ENCODE data around the gene LSP1.

DNA sequence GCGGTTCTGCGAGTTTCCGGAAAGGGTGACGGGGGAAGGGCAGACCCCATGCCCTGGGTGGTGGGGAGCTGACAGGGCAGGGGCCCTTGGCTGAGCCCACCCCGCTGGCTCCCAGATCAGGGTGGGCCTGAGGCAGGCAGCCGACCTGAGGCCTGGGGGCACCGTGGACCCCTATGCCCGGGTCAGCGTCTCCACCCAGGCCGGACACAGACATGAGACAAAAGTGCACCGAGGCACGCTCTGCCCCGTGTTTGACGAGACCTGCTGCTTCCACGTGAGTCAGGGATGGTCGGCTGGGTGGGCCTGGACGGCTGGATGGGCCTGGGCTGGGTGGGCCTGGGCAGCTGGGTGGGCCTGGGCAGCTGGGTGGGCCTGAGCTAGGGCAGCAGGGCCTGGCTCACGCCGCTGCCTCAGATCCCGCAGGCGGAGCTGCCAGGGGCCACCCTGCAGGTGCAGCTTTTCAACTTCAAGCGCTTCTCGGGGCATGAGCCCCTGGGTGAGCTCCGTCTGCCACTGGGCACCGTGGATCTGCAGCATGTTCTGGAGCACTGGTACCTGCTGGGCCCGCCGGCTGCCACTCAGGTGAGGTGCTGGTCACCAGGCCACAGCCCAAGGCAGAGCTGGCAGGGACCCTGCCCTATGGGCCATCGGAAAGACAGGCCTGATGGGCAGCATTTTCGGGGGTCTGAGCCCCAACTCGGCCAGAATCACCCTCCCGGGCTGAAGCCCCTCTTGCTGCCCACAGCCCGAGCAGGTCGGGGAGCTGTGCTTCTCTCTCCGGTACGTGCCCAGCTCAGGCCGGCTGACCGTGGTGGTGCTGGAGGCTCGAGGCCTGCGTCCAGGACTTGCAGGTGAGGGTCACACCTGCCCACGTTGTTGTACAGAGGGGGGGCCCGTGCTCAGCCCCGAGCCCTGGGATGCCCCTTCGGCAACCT, 16.6 kb upstream of the LSP1 start:
- TF ChIP-seq CTCF (IDR thresholded peaks at IDR 0.05) = no peak
- no peak for TF ChIP-seq POLR2A (IDR thresholded peaks at IDR 0.05)
- no peak for TF ChIP-seq POLR2AphosphoS5 (IDR thresholded peaks at IDR 0.05)
- TF ChIP-seq EP300 (IDR thresholded peaks at IDR 0.05) = no peak

Measured in stomach (tissue), 4 donors.